K562 (cell line): Measurements from ENCODE around the gene TREH. TPM values are rescaled to one million over a fixed set of nuclear protein-coding genes. Genes with fewer than 3 reads are reported as not detected.
A peak's percentile ranks its signal among the peaks of the same experiment; 100 is the strongest.

Source experiments
- ATAC-seq: fragments of 200-7000 bp; cut with Tn5 transposase; 3 replicates; pipeline ENCODE4 v1.9.1; 2020; ENCODE audit warnings: moderate library complexity
- BruUV-seq: library from RNA; stranded (reverse); fragments of 400-500 nt; replicated peaks from 2 replicates; lab custom pipeline; 2021; lab: Mats Ljungman, UMichigan
- CTCF ChIA-PET: fragments of 300-600 bp; formaldehyde crosslinking; extraction: SDS; loops from one replicate; lab custom pipeline; 2021; ENCODE audit warnings: low intra/inter-chr PET ratio; lab: Yijun Ruan, JAX
- POLR2A ChIA-PET: fragments of 300-600, 350-650 bp; sonication (Branson Sonifier 250); formaldehyde crosslinking; extraction: SDS; loops from one replicate; lab custom pipeline; 2021; ENCODE audit warnings: antibody characterized with exemption, inconsistent platforms; lab: Yijun Ruan, JAX
- DNase-seq, 4 experiments: peaks; one replicate each; pipeline versions ENCODE4 v3.0.0 to v3.0.0-alpha.2; 2011 to 2018; ENCODE audit warnings: low spot score in 3 of 4, mixed read lengths in 3 of 4; ENCODE audit errors: extremely low read depth in 1 of 4
- FAIRE-seq: peaks from 2 replicates; lab custom pipeline; 2011; peaks lifted over from hg19 to GRCh38; lab: Jason Lieb, UNC
- H2AFZ ChIP-seq: 2 replicates; pipeline ENCODE4 v1.6.0; 2011; ENCODE audit warnings: low read depth, low read length, control low read depth, inconsistent platforms
- H3K27ac ChIP-seq: fragments of 200-600 bp; 3 replicates; pipeline ENCODE4 v1.8.0; 2011; ENCODE audit warnings: low read depth, mild to moderate bottlenecking, control low read depth, inconsistent platforms, low read length, moderate library complexity, mixed read lengths; ENCODE audit errors: extremely low read depth
- H3K27me3 ChIP-seq, 2 experiments: fragments of 300-600 bp in 1 of 2; 2 replicates in 1 of 2; 3 replicates in 1 of 2; pipeline versions ENCODE4 v1.6.0 to v1.8.0; 2011; ENCODE audit warnings: inconsistent platforms in 2 of 2, low read length in 2 of 2, mild to moderate bottlenecking in 1 of 2, mixed read lengths in 1 of 2, moderate library complexity in 1 of 2; ENCODE audit not compliant: control insufficient read depth in 2 of 2, insufficient read depth in 2 of 2
- H3K36me3 ChIP-seq: fragments of 300-600 bp; 3 replicates; pipeline ENCODE4 v1.8.0; 2011; ENCODE audit warnings: mild to moderate bottlenecking, low read length, inconsistent platforms; ENCODE audit not compliant: control insufficient read depth, insufficient read depth
- H3K4me1 ChIP-seq, 2 experiments: fragments of 200-600 bp in 1 of 2; replicated peaks in 1 of 2; 2 replicates in 1 of 2; 3 replicates in 1 of 2; pipeline versions ENCODE4 v1.5.1 to v1.8.0; 2011; ENCODE audit warnings: inconsistent platforms in 2 of 2, low read length in 2 of 2, mild to moderate bottlenecking in 1 of 2, mixed read lengths in 1 of 2, moderate library complexity in 1 of 2; ENCODE audit not compliant: control insufficient read depth in 2 of 2, insufficient read depth in 2 of 2
- H3K4me2 ChIP-seq: 2 replicates; pipeline ENCODE4 v1.6.1; 2011; ENCODE audit warnings: low read length, control low read depth, inconsistent platforms, mixed read lengths; ENCODE audit not compliant: insufficient read depth
- H3K4me3 ChIP-seq: fragments of 200-600 bp; sonication (generic), shearing (Covaris generic); 2 replicates; pipeline ENCODE4 v1.5.1; 2016; ENCODE audit warnings: control low read depth, inconsistent platforms
- H3K79me2 ChIP-seq: fragments of 200-600 bp; 3 replicates; pipeline ENCODE4 v1.8.0; 2011; ENCODE audit warnings: low read length, inconsistent platforms; ENCODE audit not compliant: control insufficient read depth, insufficient read depth
- H3K9ac ChIP-seq, 2 experiments: 2 replicates each; pipeline versions ENCODE4 v1.6.0 to v1.6.1; 2011; ENCODE audit warnings: low read depth in 2 of 2, low read length in 2 of 2, control low read depth in 1 of 2, inconsistent platforms in 1 of 2, mild to moderate bottlenecking in 1 of 2, mixed read lengths in 1 of 2; ENCODE audit not compliant: insufficient read depth in 1 of 2
- H3K9me1 ChIP-seq: one replicate; pipeline ENCODE4 v1.6.0; 2011; ENCODE audit warnings: inconsistent platforms, mild to moderate bottlenecking, low read length, moderate library complexity; ENCODE audit not compliant: control insufficient read depth, insufficient read depth
- H3K9me3 ChIP-seq: replicated peaks from 2 replicates; pipeline ENCODE4 v1.5.1; 2011; ENCODE audit warnings: low read depth, low read length, inconsistent platforms; ENCODE audit not compliant: control insufficient read depth, insufficient read depth
- H4K20me1 ChIP-seq: replicated peaks from 2 replicates; pipeline ENCODE4 v1.6.1; 2011; ENCODE audit warnings: low read length, inconsistent platforms, mixed read lengths; ENCODE audit not compliant: control insufficient read depth, insufficient read depth
- FOXA3 ChIP-seq, 2 experiments: fragments of 450-650 bp in 1 of 2; sonication (generic) in 1 of 2; formaldehyde crosslinking; IDR thresholded peaks in 1 of 2; conservative IDR thresholded peaks in 1 of 2; 2 replicates each; pipeline versions ENCODE4 v1.4.0 to v1.8.0; 2020 to 2022; ENCODE audit warnings: mild to moderate bottlenecking in 2 of 2, missing genetic modification reagents in 1 of 2
- FOXK2 ChIP-seq, 2 experiments: fragments of 450-650 bp; IDR thresholded peaks in 1 of 2; conservative IDR thresholded peaks in 1 of 2; 2 replicates each; pipeline ENCODE4 v1.6.1; 2016; ENCODE audit warnings: low read depth in 2 of 2, mild to moderate bottlenecking in 1 of 2
- L3MBTL2 ChIP-seq: fragments of 450-650 bp; IDR thresholded peaks from 2 replicates; pipeline ENCODE4 v1.6.1; 2016; ENCODE audit warnings: mild to moderate bottlenecking, moderate library complexity
- MAFK ChIP-seq: IDR thresholded peaks from 2 replicates; pipeline ENCODE4 v1.6.1; 2011; ENCODE audit warnings: low read length, improper control_type of control experiment
- MED1 ChIP-seq: sonication (generic); formaldehyde crosslinking; IDR thresholded peaks from 2 replicates; pipeline ENCODE4 v1.8.1; 2023; ENCODE audit warnings: missing genetic modification reagents, borderline replicate concordance
- NCOA1 ChIP-seq: fragments of 450-650 bp; IDR thresholded peaks from 2 replicates; pipeline ENCODE4 v1.6.1; 2016; ENCODE audit warnings: low read depth
- RBM22 ChIP-seq: fragments of 200-400 bp; formaldehyde crosslinking; IDR thresholded peaks from 2 replicates; pipeline ENCODE4 v1.6.1; 2018; ENCODE audit warnings: low read length, low read depth; ENCODE audit not compliant: poor library complexity, severe bottlenecking
- RNF2 ChIP-seq: sonication (generic); IDR thresholded peaks from 2 replicates; pipeline ENCODE4 v1.6.1; 2016
- SRF ChIP-seq, 2 experiments: fragments of 250-450, 450-650 bp in 1 of 2; sonication (Bioruptor Pico) in 1 of 2; sonication (generic) in 1 of 2; formaldehyde crosslinking; IDR thresholded peaks; 2 replicates each; pipeline versions ENCODE4 v1.5.0 to v1.5.1; 2020 to 2022; ENCODE audit warnings: mild to moderate bottlenecking in 1 of 2, missing genetic modification reagents in 1 of 2
- TAF15 ChIP-seq: fragments of 200-400 bp; formaldehyde crosslinking; IDR thresholded peaks from 2 replicates; pipeline ENCODE4 v1.6.1; 2017; ENCODE audit warnings: mild to moderate bottlenecking, low read depth, low read length, moderate library complexity
- TFAP4 ChIP-seq: sonication (generic); formaldehyde crosslinking; IDR thresholded peaks from 2 replicates; pipeline ENCODE4 v1.8.0; 2022; ENCODE audit warnings: missing genetic modification reagents, mild to moderate bottlenecking, moderate library complexity, borderline replicate concordance
- ZBTB49 ChIP-seq: sonication (generic); formaldehyde crosslinking; IDR thresholded peaks from 2 replicates; pipeline ENCODE4 v1.8.0; 2022; ENCODE audit warnings: missing genetic modification reagents, mild to moderate bottlenecking, borderline replicate concordance
- ZBTB9 ChIP-seq: fragments of 450-650 bp; formaldehyde crosslinking; IDR thresholded peaks from 2 replicates; pipeline ENCODE4 v1.4.0; 2020; ENCODE audit warnings: mild to moderate bottlenecking, moderate library complexity
- ZC3H4 ChIP-seq: sonication (generic); formaldehyde crosslinking; IDR thresholded peaks from 2 replicates; pipeline ENCODE4 v1.9.0; 2021; ENCODE audit warnings: missing genetic modification reagents, borderline replicate concordance
- ZNF316 ChIP-seq: fragments of 450-650 bp; IDR thresholded peaks from 2 replicates; pipeline ENCODE4 v1.6.1; 2016
- ZNF79 ChIP-seq: fragments of 250-450 bp; sonication (Bioruptor Pico); IDR thresholded peaks from 2 replicates; pipeline ENCODE4 v1.4.0; 2020; ENCODE audit warnings: low read depth, mild to moderate bottlenecking, moderate library complexity
- WGBS: fragments of 100-300 bp; shearing (Covaris generic); methylation state at CpG from one replicate; pipeline ENCODE4 v1.1.6; 2016; ENCODE audit warnings: low coverage, mixed read lengths; ENCODE audit not compliant: insufficient coverage; ENCODE audit errors: missing lambda C conversion rate; 5-methylcytosine and 5-hydroxymethylcytosine counted together
- in situ Hi-C: fragments of 300-500 bp; cut with MboI; formaldehyde crosslinking; loops from 4 replicates; pipeline ENCODE4 v1.15.0; 2018; ENCODE audit warnings: inconsistent platforms, mixed read lengths
- intact Hi-C: fragments of 100-400 bp; cut with micrococcal nuclease; formaldehyde crosslinking; loops from 2 replicates; pipeline ENCODE4 v1.14.2; 2022
- polyA plus RNA-seq, 8 experiments: library from polyadenylated mRNA; depleted of rRNA in 4 of 8; stranded (reverse) in 5 of 8; unstranded in 3 of 8; fragments of >200 nt; fragmentation: Nextera tagmentation in 2 of 8; fragmentation: Illumina TruSeq in 1 of 8; extraction: Ambion mirVana in 2 of 8; extraction: Trizol in 1 of 8; gene quantifications; 2 replicates each; pipeline versions ENCODE4 v1.2.1 to v1.2.3, GENCODE V29; 2011 to 2014; ENCODE audit warnings: inconsistent platforms in 1 of 8, missing spikeins in 1 of 8
- total RNA-seq, 7 experiments: library from RNA; depleted of rRNA in 6 of 7; stranded (reverse); fragments of >200 nt in 6 of 7; fragmentation: Illumina TruSeq in 2 of 7; extraction: Trizol in 2 of 7; gene quantifications; 2 replicates each; pipeline versions ENCODE4 v1.2.1 to v1.2.3, GENCODE V29; 2011 to 2021; ENCODE audit warnings: low replicate concordance in 1 of 7

The TREH gene
- total and polyA plus RNA-seq, 9 of the 15 experiments (the other 6 are each of a cell fraction or from before 2014, with no cell fraction given): 0.09 to 0.20 (median 0.11) TPM; not detected in 6

- no peak for TF ChIP-seq NCOA1
- no peak for TF ChIP-seq L3MBTL2
- no peak for TF ChIP-seq TAF15
- no peak for TF ChIP-seq ZNF79 (CRISPR knock-in tag)
- no peak for TF ChIP-seq SRF (CRISPR knock-in tag; IDR thresholded peaks at IDR 0.05)
- TF ChIP-seq FOXK2 (conservative IDR thresholded peaks at IDR 0.05 in 1 of 2, IDR thresholded peaks at IDR 0.05 in 1 of 2; ENCODE audit: low read depth in 2 of 2): no peak
- TF ChIP-seq ZBTB9 (CRISPR knock-in tag): no peak
- no peak for TF ChIP-seq TFAP4 (CRISPR knock-in tag)
These were observed 17.3 kb upstream of the TREH start (continued) for GRCh38 chr11:118696673-118697226.

- Histone ChIP-seq H3K9me1 (no peaks in the 10 kb centered on the region), H3K27ac (no peak overlapping the region), H4K20me1 (no peaks in the 10 kb centered on the region), H3K4me1 (peaks cover 0 to 26% of the 10 kb centered on the region in 2 experiments; a peak in 3 of 5 replicates), H3K9ac (peak overlapping the region in 1 of 2 experiments; percentile 20; a peak in 1 of 4 replicates), H3K4me2 (no peak overlapping the region), H3K36me3 (no peaks in the 10 kb centered on the region), H3K4me3 (no peak overlapping the region), H3K79me2 (no peaks in the 10 kb centered on the region), H3K9me3 (no peaks in the 10 kb centered on the region), H2AFZ (no peak overlapping the region; the same call in 1 of the 2 replicates), H3K27me3 (no peaks in the 10 kb centered on the region)
- no peak for FAIRE-seq
- CTCF ChIA-PET: no interaction called here
- POLR2A ChIA-PET: no interaction called here
- intact Hi-C loops: loop anchor here (5.0 kb wide), 1 partner anchor 53 kb away; no protein-coding TSS in a partner anchor
- BruUV-seq: no TSS peak
- no peak for DNase-seq
- no peak for ATAC-seq
- in situ Hi-C loops: no loop called here
- WGBS: 69% methylated on average over 11 of the region's 11 CpGs
- TF ChIP-seq RNF2: no peak
- TF ChIP-seq FOXA3 (CRISPR knock-in tag; conservative IDR thresholded peaks at IDR 0.05 in 1 of 2, IDR thresholded peaks at IDR 0.05 in 1 of 2): no peak
- no peak for TF ChIP-seq MED1
- no peak for TF ChIP-seq ZBTB49 (CRISPR knock-in tag)
- TF ChIP-seq RBM22: no peak
- no peak for TF ChIP-seq ZNF316
- TF ChIP-seq ZC3H4 (CRISPR knock-in tag): no peak
- no peak for TF ChIP-seq MAFK
These were observed 15.3 kb upstream of the TREH start for GRCh38 chr11:118694771-118695170.
